Stimulated activated effector memory CD8-positive, alpha-beta T cell treated with anti-CD3 and anti-CD28 coated beads, Interleukin-12 subunit alpha, Interleukin-12 subunit beta, amount 100 ng/mL, for 72 hours (primary cell): Measurements from ENCODE around the gene RNF41.
"Not testable (repeated sequence)": the region's sequence is repeated elsewhere in the genome, so short reads cannot be mapped to it uniquely, and the experiment has no call there.

ENCODE experiments used
- ATAC-seq: fragments of 150-1000 bp; cut with Tn5 transposase; 2 replicates; pipeline ENCODE4 v1.10.0; 2021
- DNase-seq, 2 donors: peaks; one replicate each; pipeline ENCODE4 v3.0.0; 2021 to 2022; ENCODE audit warnings: low spot score in 2 of 2
- H3K27ac Mint-ChIP-seq: one replicate; pipeline ENCODE4 v1.8.0; 2022; ENCODE audit warnings: mild to moderate bottlenecking, mixed read lengths
- H3K36me3 Mint-ChIP-seq: one replicate; pipeline ENCODE4 v1.8.0; 2022; ENCODE audit warnings: mild to moderate bottlenecking, mixed read lengths
- H3K4me1 Mint-ChIP-seq: one replicate; pipeline ENCODE4 v1.8.0; 2022; ENCODE audit warnings: mixed read lengths
- H3K4me3 Mint-ChIP-seq: one replicate; pipeline ENCODE4 v1.8.0; 2022; ENCODE audit warnings: mild to moderate bottlenecking, mixed read lengths
- H3K9me3 Mint-ChIP-seq: one replicate; pipeline ENCODE4 v1.8.0; 2022; ENCODE audit warnings: mixed read lengths

RNF41 gene

DNA sequence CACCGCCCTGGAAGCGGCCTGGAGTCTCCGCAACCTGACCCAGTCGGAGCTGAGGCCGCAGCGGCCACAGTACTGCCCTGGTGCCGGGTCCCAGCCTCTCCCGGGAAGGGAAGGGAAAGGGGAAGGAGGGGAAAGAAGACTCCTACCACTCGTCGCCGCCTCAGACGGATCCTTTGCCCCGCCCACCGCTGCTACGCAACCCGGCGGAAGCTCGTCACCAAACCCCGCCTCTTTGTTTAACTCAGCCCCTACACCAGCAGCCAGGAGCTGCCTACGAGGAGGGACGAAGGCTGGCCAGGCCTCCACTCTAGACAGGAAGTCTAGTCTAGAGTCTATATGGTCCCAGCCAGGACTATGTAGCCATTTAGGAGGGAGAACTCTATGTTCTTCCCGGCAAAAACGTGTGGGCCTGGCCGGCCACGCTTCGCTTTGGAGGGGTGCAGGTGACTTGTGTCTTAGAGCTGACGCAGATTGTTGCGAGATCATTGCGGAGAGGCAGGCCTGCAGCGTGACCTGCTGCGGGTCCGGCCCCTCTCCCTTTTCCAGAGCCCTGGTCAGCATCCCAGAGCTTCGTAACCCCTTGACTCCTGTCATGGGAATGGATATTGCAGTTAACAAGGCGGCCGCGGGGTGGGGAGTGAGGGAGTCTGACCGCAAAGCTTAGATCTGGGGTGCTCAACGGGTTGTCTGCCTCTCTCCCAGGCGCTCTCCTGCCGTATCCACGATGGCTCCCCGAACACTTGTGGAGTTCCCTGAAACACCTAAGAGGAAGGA lies at the start of gene RNF41:
Gene RNF41 (minus strand): TSS at position 166 of the 774 bp plus-strand sequence. CDS start 7,875 bp downstream, outside the sequence.
- H3K4me3 Mint-ChIP-seq = peak within 1 kb of the TSS; percentile 100
- DNase-seq = peak; percentile 85 to 97
- H3K9me3 Mint-ChIP-seq = no peaks in the 10 kb centered on the region
- peak; percentile 91 for ATAC-seq
- peaks cover 41% of the 10 kb centered on the region for H3K4me1 Mint-ChIP-seq
- peak within 1 kb of the TSS; percentile 99 for H3K27ac Mint-ChIP-seq
- H3K36me3 Mint-ChIP-seq = peaks cover 37% of the 10 kb centered on the region

GRCh38 chr12:56271031-56271430 lies 49.3 kb upstream of the RNF41 start:
- Mint-ChIP-seq H3K4me1 (peaks cover 18% of the 10 kb centered on the region), H3K9me3 (no peaks in the 10 kb centered on the region), H3K27ac (peak overlapping the region; percentile 63), H3K36me3 (peaks cover 67% of the 10 kb centered on the region), H3K4me3 (no peak overlapping the region)
- no peak for DNase-seq
- ATAC-seq = no peak

GRCh38 chr12:56267443-56268071 lies 45.8 kb upstream of the RNF41 start:
- Mint-ChIP-seq H3K9me3 (no peaks in the 10 kb centered on the region), H3K36me3 (peaks cover 32% of the 10 kb centered on the region), H3K4me1 (peaks cover 18% of the 10 kb centered on the region), H3K27ac (peak overlapping the region; percentile 95), H3K4me3 (peak overlapping the region; percentile 95)
- no peak for ATAC-seq
- DNase-seq = no peak

- Mint-ChIP-seq H3K36me3 (peaks cover 25% of the 10 kb centered on the region), H3K4me3 (peak within 1 kb of the TSS; percentile 95), H3K27ac (peak within 1 kb of the TSS; percentile 95), H3K4me1 (peaks cover 18% of the 10 kb centered on the region), H3K9me3 (no peaks in the 10 kb centered on the region)
- ATAC-seq (peak; percentile 96), DNase-seq (peak; percentile 71 to 93)
Observed at GRCh38 chr12:56266693-56267442, 45.1 kb upstream of the RNF41 start, which contains the start of gene COQ10A. Gene COQ10A (plus strand): TSS chr12:56266942. CDS start chr12:56267119, 177 bp downstream.

- H3K36me3 Mint-ChIP-seq = peaks cover 20% of the 10 kb centered on the region
- H3K4me1 Mint-ChIP-seq = peaks cover 18% of the 10 kb centered on the region
- not testable (repeated sequence) for DNase-seq, ATAC-seq, H3K9me3 Mint-ChIP-seq
- peak overlapping the region; percentile 95 for H3K27ac Mint-ChIP-seq
- peak overlapping the region; percentile 95 for H3K4me3 Mint-ChIP-seq
Observed at GRCh38 chr12:56266068-56266692, 44.5 kb upstream of the RNF41 start.

DNA sequence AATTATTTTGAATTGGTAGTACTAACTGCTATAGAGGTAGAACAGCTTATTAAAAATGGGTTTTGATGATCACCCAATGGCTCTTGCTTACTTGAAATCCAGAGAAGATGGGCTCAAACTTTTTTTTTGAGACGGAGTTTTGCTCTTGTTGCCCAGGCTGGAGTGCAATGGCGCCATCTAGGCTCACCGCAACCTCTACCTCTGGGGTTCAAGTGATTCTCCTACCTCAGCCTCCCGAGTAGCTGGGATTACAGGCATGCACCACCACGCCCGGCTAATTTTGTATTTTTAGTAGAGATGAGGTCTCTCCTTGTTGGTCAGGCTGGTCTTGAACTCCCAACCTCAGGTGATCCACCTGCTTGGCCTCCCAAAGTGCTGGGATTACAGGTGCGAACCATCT lies 41.2 kb upstream of the RNF41 start:
- not testable (repeated sequence) for H3K4me3 Mint-ChIP-seq, ATAC-seq, H3K36me3 Mint-ChIP-seq, H3K27ac Mint-ChIP-seq, DNase-seq, H3K9me3 Mint-ChIP-seq
- H3K4me1 Mint-ChIP-seq = peaks cover 23% of the 10 kb centered on the region

DNA sequence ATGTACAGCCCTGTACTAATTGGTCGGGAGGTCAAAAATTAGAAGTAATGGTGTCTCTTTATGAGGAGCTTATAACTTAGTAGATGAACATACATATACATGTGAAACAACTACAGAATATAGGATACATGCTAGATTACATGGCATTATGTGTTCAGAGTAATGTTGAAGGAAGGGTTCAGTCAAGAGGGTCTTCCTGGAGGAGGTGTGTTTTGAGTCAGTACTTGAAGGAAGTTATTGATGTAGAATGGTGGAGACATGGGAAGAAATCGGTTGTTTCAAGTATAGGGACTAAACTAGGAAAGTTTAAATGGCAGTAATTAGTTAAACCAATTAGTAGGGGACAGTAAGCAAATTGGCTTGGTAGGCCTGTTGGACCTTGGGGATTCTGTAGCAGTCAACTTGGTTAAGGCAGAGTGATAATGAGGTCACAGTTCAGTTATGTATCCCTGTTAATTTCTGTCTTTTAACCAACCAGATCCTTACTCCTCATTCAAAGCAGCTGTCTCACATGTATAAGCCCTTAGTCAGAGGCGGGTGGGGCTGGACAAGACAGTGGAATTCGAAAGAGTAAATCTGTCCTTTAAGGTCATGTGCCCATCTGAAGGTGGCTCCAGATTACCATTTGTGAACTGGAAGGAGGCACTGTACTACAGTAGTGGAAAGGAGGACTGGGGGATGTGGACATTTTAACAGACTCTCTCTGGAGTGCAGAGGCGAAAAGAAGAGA lies 39.9 kb upstream of the RNF41 start:
- Mint-ChIP-seq H3K4me3 (no peak overlapping the region), H3K36me3 (peaks cover 6% of the 10 kb centered on the region), H3K4me1 (peaks cover 20% of the 10 kb centered on the region), H3K9me3 (no peaks in the 10 kb centered on the region), H3K27ac (no peak overlapping the region)
- ATAC-seq (no peak), DNase-seq (no peak)

DNA sequence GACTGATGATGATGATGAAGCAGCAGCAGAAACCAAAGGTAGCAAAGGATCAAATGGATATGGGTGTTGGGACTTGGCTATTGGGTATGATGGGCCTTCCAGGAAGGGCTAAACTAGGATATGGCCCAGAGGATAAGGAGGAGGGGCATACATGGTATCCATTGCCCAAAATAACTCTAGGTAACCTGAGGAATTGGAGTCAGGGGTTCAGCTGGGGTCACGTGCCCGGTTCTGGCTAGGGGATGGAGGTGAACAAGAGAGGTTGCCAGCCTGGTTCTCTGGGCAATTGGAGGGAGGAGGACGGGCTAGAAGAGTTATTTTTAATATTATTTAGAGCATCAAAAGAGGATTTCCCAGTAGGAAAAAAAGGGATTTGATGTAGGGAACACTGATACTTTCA lies 39.2 kb upstream of the RNF41 start:
- Mint-ChIP-seq H3K27ac (no peak overlapping the region), H3K9me3 (no peaks in the 10 kb centered on the region), H3K4me1 (peaks cover 23% of the 10 kb centered on the region), H3K4me3 (no peak overlapping the region), H3K36me3 (peaks cover 14% of the 10 kb centered on the region)
- ATAC-seq (no peak), DNase-seq (no peak)

DNA sequence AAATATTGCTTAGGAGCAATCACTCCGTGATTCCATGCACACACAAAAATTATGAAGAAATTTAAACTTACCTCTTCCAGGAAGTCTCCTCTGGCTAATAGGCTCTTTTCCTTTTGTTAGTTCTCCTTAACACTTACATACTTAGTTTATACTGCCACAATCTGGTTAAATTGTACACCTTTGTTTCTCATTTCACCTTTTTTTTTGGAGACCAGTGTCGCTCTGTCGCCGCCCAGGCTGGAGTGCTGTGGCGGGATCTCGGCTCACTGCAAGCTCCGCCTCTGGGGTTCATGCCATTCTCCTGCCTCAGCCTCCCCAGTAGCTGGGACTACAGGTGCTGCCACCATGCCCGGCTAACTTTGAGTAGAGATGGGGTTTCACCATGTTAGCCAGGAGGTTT lies 38.7 kb upstream of the RNF41 start:
- peaks cover 16% of the 10 kb centered on the region for H3K36me3 Mint-ChIP-seq
- H3K4me1 Mint-ChIP-seq = peaks cover 25% of the 10 kb centered on the region
- no peaks in the 10 kb centered on the region for H3K9me3 Mint-ChIP-seq
- H3K4me3 Mint-ChIP-seq = no peak overlapping the region
- H3K27ac Mint-ChIP-seq = no peak overlapping the region
- no peak for DNase-seq
- no peak for ATAC-seq

DNA sequence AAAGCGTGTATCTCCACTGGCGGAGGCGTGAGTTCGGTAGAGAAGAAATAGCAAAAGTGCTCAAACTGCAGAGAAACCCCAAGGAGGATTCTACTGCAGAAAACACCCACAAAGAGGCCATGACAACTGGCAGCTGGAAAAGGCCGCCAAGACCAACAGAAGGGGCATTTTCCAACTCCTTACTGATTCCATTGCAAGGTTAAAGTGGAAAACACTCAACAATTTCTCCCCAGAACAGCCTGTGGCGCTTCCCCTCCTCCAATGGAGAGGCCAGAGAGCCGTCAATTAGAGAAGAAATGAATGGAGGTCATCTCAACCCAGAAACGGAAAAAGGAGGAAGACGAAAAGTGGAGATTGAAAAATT lies 37.1 kb upstream of the RNF41 start:
- no peaks in the 10 kb centered on the region for H3K9me3 Mint-ChIP-seq
- DNase-seq (no peak), ATAC-seq (no peak)
- H3K4me1 Mint-ChIP-seq = peaks cover 34% of the 10 kb centered on the region
- H3K27ac Mint-ChIP-seq = peak overlapping the region; percentile 93
- H3K4me3 Mint-ChIP-seq = peak overlapping the region; percentile 91
- peaks cover 32% of the 10 kb centered on the region for H3K36me3 Mint-ChIP-seq

DNA sequence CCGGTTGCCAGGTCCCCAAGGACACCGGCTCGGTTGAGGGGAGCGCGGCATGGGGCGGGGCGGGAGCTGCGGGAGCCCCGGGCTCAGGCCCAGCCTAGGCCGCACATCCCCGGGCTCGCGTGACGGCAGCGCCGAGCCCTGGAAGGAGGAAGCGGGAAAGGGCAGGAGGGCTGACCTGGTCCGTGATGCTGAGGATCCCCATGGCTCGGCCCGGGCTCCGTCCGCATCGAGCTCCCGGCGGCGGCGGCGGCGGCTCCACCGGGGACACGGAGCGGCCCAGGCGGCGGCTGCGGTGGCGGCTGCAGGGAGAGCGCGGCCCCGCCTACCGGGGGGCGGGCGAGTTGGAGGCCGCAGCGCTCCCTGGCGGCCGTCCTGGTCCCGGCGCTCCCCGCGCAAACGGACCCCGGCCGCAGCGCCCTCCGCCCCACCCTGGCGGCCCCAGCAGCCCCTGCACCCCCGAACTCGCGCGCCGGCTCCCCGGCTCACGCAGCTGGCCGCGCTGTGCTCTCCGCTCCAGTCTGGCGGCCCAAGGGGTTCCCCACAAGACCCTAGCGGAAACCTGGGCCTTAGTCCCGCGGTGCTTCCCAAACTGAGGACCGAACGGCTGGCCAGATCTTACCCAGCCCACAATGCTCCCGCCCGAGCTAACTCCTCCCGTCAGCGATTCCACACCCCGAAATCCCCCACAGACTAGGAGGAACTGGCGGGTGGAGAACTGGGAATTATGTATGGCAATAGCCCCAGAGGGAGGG lies 36.5 kb upstream of the RNF41 start, which contains the start of gene ANKRD52:
Gene ANKRD52 (minus strand): TSS at position 317 of the 752 bp plus-strand sequence. CDS start 115 bp downstream, at position 202.
- H3K27ac Mint-ChIP-seq = peak within 1 kb of the TSS; percentile 93
- DNase-seq (peak; percentile 89 to 90), ATAC-seq (peak; percentile 96)
- H3K4me1 Mint-ChIP-seq = peaks cover 34% of the 10 kb centered on the region
- H3K36me3 Mint-ChIP-seq = peaks cover 38% of the 10 kb centered on the region
- peak within 1 kb of the TSS; percentile 91 for H3K4me3 Mint-ChIP-seq
- H3K9me3 Mint-ChIP-seq = no peaks in the 10 kb centered on the region

GRCh38 chr12:56257491-56258067 lies 35.9 kb upstream of the RNF41 start:
- H3K4me1 Mint-ChIP-seq = peaks cover 34% of the 10 kb centered on the region
- H3K9me3 Mint-ChIP-seq = no peaks in the 10 kb centered on the region
- H3K4me3 Mint-ChIP-seq = peak overlapping the region; percentile 91
- no peak for DNase-seq
- H3K36me3 Mint-ChIP-seq = peaks cover 45% of the 10 kb centered on the region
- H3K27ac Mint-ChIP-seq = peak overlapping the region; percentile 7
- no peak for ATAC-seq

DNA sequence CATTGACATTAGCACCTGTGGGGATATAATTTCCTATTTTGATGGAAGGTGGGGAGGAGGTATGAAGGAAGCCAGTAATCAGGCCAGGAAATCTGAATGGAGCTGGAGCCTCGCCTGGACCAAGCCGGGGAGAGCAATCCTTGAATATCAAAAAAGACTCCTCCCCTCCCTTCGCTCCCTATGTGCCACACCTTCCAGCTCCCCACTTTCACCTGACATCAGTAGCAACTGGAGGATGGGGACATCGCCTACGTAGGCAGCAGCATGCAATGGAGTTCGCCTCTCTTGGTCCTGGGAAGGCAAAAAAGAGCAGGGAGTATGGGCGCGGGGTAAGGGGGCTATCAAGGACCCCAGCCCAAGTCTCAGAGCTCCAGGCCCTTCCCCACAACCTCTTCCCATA lies 35.3 kb upstream of the RNF41 start:
- H3K27ac Mint-ChIP-seq = peak overlapping the region; percentile 7
- peak overlapping the region; percentile 91 for H3K4me3 Mint-ChIP-seq
- peaks cover 50% of the 10 kb centered on the region for H3K36me3 Mint-ChIP-seq
- H3K9me3 Mint-ChIP-seq = no peaks in the 10 kb centered on the region
- no peak for DNase-seq
- no peak for ATAC-seq
- H3K4me1 Mint-ChIP-seq = peaks cover 34% of the 10 kb centered on the region
